Activated CD4-positive, alpha-beta T cell treated with anti-CD3 and anti-CD28 coated beads for 4 hours (primary cell): ENCODE measurements around the gene CCDC197.

Experiments
- DNase-seq, 2 donors: peaks; one replicate each; pipeline ENCODE4 v3.0.0-alpha.2; 2020

Gene CCDC197

DNA sequence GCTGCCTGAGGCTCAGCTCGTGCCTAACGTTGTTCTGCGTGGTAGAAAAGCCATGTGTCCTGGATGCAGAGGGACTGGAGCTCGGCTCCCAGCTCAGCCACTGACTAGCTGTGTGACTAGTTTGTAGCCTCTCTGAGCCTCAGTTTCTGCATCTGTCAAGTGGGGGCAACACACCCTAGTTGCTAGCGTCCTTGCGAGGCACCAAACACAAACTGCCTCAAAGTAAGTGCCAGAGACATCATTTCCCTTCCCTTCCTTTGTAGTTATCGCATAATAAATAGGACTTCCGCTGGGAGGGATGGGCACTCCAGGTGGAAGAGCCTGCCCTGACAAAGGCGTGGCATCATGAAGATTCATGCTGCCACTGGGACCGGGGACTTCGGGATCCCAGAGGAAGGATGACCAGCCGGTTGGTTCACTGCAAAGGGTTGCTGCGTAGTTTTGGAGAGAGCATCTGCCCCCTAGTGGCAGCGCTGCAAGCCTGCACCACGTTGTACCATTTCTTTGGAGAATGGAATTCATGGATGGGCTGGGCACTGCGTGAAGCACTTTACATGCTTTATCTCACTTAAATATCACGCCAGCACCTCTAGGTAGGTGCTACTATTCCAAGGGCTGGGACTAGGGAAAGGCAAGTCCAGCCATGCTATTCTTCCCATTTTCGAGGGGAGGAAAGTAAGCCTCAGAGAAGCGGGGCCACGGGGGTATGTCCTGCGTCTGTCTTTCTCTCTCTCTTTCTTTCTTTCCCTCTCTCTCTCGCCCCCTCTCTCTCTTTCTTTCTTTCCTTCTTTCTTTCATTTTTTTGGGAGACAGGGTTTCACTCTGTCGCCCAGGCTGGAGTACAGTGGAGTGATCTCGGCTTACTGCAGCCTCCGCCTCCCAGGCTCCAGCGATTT lies 4.6 kb downstream of the CCDC197 start:
- peak; percentile 58 to 59 for DNase-seq

GRCh38 chr14:94003397-94003796 lies 6.3 kb downstream of the CCDC197 start:
- no peak for DNase-seq

GRCh38 chr14:94004015-94004414 lies 6.9 kb downstream of the CCDC197 start:
- no peak for DNase-seq

GRCh38 chr14:94005324-94006073 lies 8.4 kb downstream of the CCDC197 start:
- no peak for DNase-seq

GRCh38 chr14:94008234-94008633 lies 11.1 kb downstream of the CCDC197 start:
- no peak for DNase-seq

DNA sequence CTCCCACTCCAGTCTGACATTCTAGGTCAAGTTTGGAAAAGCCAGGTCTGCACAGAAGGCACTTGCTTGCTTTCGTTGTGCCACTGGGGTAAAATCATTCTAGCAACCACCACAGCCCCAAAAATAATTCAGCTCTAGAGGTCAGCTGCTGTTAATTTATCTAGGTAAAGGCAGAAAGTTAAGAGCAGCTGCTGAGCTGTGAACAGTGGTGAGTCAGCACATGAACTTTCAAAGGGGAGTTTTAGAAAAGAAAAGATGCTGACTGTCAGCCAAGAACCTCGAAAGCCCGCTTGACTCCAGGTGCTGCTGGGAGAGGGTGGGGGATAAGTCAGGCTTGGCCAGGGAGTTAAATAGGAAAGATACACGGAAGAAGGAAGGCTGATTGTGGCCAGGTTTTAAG lies 12.7 kb downstream of the CCDC197 start:
- no peak for DNase-seq

- no peak for DNase-seq
Measured at GRCh38 chr14:94010625-94011024, 13.5 kb downstream of the CCDC197 start.

DNA sequence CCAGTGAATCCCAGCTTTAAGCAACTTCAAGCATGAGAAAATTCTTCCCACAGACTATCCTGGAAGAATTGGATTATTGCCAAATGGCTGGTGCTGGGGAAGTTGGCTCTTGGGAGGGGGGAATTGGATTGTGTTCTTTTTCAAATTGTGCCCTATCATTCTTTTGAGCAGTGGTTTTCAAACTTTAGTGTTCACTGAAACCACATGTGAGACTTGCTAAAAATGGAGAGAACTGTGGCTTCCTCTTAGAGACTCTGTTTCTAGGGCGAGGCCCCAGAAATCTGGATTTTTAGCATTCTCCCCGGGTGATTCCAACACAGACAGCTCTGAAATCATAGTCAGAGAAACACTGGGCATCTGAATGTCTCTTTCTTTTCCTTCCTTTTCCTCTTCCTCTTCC lies 14.7 kb downstream of the CCDC197 start:
- DNase-seq, result no peak

DNA sequence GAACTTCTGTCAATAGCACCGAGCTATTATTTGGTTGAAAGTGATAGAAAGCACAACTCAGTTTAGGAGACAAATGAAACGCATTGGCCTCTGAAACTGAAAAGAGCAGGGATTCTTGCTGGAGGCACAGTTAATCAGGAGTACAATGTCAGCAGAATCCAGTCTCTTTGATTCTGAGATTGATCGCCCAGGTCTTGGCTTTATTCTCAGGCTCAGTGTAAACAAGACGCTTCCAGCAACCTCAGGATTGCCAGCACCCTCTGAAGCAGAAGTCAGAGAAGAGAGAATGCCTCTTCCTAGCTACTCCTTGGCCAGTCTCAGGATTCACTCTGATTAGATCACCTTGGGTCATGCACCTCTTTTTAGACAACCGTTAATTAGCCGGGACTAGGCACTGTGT lies 17.3 kb downstream of the CCDC197 start:
- DNase-seq, result no peak

- no peak for DNase-seq
Measured at GRCh38 chr14:94015223-94015622, 18.1 kb downstream of the CCDC197 start.

DNA sequence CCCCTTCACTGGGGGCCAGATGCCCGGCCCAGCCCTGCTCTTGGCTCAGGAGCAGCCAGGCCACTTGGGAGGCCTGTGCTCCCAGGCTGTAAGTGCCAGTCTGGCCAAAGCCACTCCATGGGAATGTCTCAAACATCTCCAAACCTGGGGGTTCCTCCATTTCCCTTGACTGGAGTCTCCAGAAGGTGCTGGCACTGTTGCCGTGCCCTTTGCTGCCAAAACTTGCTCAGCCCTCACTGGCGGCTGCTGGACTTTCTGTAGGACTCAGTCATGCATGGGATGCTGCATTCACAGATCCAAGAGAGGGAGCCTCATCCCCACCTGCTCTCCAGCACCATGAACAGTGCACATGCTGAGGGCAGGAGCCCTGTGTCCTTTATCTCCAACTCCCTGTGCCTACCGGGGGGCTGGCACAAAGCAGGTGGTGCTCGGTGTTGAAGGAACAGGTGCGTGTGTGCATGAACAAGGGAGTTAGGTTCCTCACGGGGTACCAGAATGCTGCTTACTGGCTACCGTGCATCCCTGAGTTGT lies 19.4 kb downstream of the CCDC197 start:
- DNase-seq, result no peak

DNA sequence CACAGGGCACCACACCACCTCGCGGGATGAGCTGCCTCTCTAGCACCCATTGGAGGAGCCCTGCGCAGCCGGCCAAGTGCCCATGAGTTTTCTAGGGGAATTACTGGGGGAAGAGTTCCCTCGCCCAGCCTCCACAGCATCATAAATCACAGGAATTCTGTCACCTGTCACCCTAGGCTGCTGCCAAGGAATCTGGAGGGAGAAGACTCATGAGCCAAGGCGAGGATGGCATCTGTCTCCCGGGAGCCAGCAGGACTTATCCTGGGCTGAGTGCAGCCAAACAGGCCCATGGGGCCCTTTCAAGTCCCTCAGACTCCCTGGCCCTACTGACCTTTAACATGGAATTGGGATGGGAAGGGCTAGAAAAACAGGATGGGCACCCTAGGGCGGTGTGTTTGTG lies 21.2 kb downstream of the CCDC197 start:
- no peak for DNase-seq

GRCh38 chr14:94019329-94019728 lies 22.2 kb downstream of the CCDC197 start:
- DNase-seq, result no peak

DNA sequence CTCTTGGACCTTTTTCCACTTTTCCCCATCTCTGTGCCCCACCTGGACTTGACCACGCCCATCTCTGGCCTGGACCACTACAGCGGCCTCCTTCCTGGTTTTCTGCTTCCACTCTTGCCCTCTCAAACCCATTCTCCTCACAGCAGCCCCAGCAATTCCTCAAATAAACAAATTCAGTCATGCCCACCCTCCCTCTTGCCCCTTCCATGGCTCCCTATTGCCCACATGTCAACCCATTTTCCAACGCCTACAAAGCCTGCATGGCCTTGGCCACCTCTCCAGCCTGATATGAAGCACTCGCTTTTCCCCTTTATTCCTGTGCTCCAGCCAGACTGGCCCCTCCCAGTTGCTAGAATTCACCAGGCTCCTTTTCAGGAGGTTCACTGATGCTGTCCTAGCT lies 23.2 kb downstream of the CCDC197 start:
- no peak for DNase-seq

DNA sequence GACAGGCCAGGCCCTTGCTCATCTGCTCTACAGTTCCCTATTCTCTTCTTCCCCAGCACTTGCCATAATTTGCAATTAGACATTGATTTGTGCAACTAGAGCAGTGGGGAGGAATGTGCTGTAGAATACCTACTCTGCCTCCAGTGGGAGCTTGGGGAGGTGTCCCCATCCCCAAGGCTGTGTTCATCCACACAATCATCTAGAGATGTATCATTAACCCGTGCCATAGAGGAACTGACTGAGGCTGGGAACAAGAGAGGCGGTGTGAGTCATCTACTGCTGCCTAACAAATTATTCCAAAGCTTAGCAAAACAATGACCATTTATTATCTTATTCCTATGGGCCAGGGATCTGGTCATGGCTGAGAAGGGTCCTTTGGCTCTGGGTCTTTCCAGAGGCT lies 23.9 kb downstream of the CCDC197 start:
- DNase-seq, result no peak

DNA sequence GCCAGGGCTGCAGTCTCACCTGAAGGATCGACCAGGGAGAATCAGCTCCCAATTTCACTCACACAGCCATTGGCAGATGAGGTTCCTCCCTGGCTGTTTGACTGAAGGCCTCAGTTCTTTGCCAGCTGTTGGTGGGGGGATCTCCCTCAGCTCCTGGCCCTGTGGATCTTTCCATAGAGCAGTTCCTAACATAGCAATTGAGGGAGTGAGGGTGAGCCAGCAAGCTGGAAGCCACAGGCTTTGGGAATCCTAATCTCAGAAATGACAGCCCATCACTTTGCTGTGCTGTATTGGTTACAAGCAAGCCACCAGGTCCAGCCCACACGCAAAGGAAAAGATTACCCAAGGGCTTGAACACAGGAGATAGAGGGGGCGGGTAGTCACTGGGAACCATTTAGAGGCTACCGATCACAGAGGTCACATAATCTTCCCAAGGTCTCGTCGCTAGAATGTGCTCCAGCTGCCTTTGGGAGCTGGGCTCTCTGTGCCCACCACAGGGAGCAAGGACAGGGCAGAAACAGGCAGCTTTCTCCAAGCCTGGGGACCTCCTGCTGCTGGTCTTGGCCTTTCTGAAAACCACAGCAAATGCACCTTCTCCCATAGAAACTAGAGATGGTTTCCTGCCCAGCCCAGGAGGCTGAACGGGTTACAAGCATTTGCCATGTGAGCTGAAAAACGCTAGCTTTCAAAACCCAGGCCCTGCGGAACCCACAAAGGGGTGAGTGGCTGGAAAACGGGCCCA lies 24.5 kb downstream of the CCDC197 start:
- no peak for DNase-seq

GRCh38 chr14:94022532-94023411 lies 25.7 kb downstream of the CCDC197 start:
- DNase-seq, result no peak

- DNase-seq, result no peak
Measured at GRCh38 chr14:94024549-94024948, 27.4 kb downstream of the CCDC197 start.

GRCh38 chr14:94025720-94026119 lies 28.6 kb downstream of the CCDC197 start:
- no peak for DNase-seq

- peak; percentile 92 to 96 for DNase-seq
Measured at GRCh38 chr14:94026173-94026888, 29.2 kb downstream of the CCDC197 start, which contains the start of gene OTUB2. OTUB2 (plus strand) TSS chr14:94026340; CDS start chr14:94026538, 198 bp downstream.

DNA sequence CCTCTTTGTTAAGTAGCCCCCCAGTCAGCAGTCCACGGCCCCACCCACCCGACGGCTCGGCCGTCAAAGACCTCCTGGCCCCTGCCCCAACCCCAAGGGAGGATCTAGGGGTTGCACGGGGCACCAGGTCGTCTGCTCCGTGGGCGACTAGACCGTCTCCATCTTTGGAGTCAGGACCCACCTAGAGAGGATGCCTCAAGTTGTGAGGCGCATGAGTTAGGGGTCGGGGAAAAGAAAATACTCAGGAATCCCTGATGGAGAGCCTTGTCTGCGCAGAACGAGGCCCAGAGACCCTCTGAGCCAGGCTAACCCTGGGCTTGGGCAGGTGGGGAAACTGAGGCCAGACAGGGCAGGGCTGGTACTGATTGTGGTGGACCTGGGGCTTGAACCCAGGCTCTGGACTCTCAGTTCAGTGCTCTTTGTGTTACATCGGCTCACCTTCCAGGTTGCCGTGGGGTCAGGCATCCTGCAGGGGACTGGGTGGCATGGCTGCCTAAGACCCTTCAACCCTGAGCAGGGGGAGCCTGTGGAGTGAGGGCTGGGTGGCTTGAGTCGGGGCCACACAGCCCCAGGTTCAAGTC lies 29.9 kb downstream of the CCDC197 start:
- DNase-seq, result no peak
